ENCODE measurements around the gene ANO1. TPM values are rescaled to one million over a fixed set of nuclear protein-coding genes. Genes with fewer than 3 reads are reported as not detected.

ANO1 gene
- polyA plus RNA-seq, 3 donors = not detected

GRCh38 chr11:70175236-70175698 lies 97.2 kb downstream of the ANO1 start:
- no peak overlapping the region for H2AFZ ChIP-seq (ENCODE audit: insufficient read depth, low read depth, low read length, poor library complexity, severe bottlenecking)
- Mint-ChIP-seq H3K27ac (no peak overlapping the region), H3K9me3 (no peaks in the 10 kb centered on the region), H3K36me3 (no peaks in the 10 kb centered on the region), H3K4me3 (no peak overlapping the region), H3K4me1 (no peaks in the 10 kb centered on the region), H3K27me3 (ENCODE audit: low read depth in 3 of 3) (peaks cover 2 to 3% (median 2%) of the 10 kb centered on the region in 3 donors)
- no peak for DNase-seq
- WGBS (ENCODE audit: insufficient coverage) = 75% methylated on average over 14 of the region's 15 CpGs
- no peaks in the 10 kb centered on the region for H3K27me3 ChIP-seq (ENCODE audit: control insufficient read depth in 2 of 2, insufficient read depth in 2 of 2, low read length in 2 of 2)
- no peak overlapping the region for H3K9ac ChIP-seq (ENCODE audit: insufficient read depth, low read length, poor library complexity, severe bottlenecking)
- no peak for TF ChIP-seq CTCF (IDR thresholded peaks at IDR 0.05)
- H3K27ac ChIP-seq (ENCODE audit: low read depth in 1 of 2, low read length in 2 of 2) = no peak overlapping the region
- H3K79me2 ChIP-seq (ENCODE audit: insufficient read depth, low read length) = no peaks in the 10 kb centered on the region
- no peaks in the 10 kb centered on the region for H3K4me1 ChIP-seq (ENCODE audit: control insufficient read depth in 1 of 2, insufficient read depth in 2 of 2, low read length in 2 of 2)
- H3K9me3 ChIP-seq (replicated peaks in 1 of 2; ENCODE audit: control insufficient read depth in 1 of 2, insufficient read depth in 1 of 2, low read length in 2 of 2) = no peaks in the 10 kb centered on the region
- H4K20me1 ChIP-seq (ENCODE audit: insufficient read depth, low read length) = no peaks in the 10 kb centered on the region
- H3K4me3 ChIP-seq (replicated peaks in 1 of 3; ENCODE audit: low read depth in 2 of 3, low read length in 3 of 3) = no peak overlapping the region
- intact Hi-C loops (cut with micrococcal nuclease) = no loop called here
- H3K36me3 ChIP-seq (replicated peaks in 1 of 2; ENCODE audit: control insufficient read depth in 1 of 2, insufficient read depth in 2 of 2, low read length in 2 of 2) = no peaks in the 10 kb centered on the region
- no peak overlapping the region for H3K4me2 ChIP-seq (replicated peaks; ENCODE audit: extremely low read depth, low read length, poor library complexity, severe bottlenecking)

- no peaks in the 10 kb centered on the region for H3K4me1 ChIP-seq (ENCODE audit: control insufficient read depth in 1 of 2, insufficient read depth in 2 of 2, low read length in 2 of 2)
- no peaks in the 10 kb centered on the region for H4K20me1 ChIP-seq (ENCODE audit: insufficient read depth, low read length)
- no peak overlapping the region for H3K4me3 ChIP-seq (replicated peaks in 1 of 3; ENCODE audit: low read depth in 2 of 3, low read length in 3 of 3)
- no peaks in the 10 kb centered on the region for H3K4me1 Mint-ChIP-seq
- peaks cover 0 to 3% (median 2%) of the 10 kb centered on the region in 3 donors for H3K27me3 Mint-ChIP-seq (ENCODE audit: low read depth in 3 of 3)
- no peak overlapping the region for H3K27ac Mint-ChIP-seq
- H3K36me3 Mint-ChIP-seq = no peaks in the 10 kb centered on the region
- no peak overlapping the region for H3K4me2 ChIP-seq (replicated peaks; ENCODE audit: extremely low read depth, low read length, poor library complexity, severe bottlenecking)
- H3K27me3 ChIP-seq (ENCODE audit: control insufficient read depth in 2 of 2, insufficient read depth in 2 of 2, low read length in 2 of 2) = no peaks in the 10 kb centered on the region
- H3K9me3 Mint-ChIP-seq = no peaks in the 10 kb centered on the region
- H2AFZ ChIP-seq (ENCODE audit: insufficient read depth, low read depth, low read length, poor library complexity, severe bottlenecking) = no peak overlapping the region
- 89% methylated on average over 26 of the region's 39 CpGs for WGBS (ENCODE audit: insufficient coverage)
- peak; percentile 23 to 46 (median 34) for DNase-seq
- H3K9me3 ChIP-seq (replicated peaks in 1 of 2; ENCODE audit: control insufficient read depth in 1 of 2, insufficient read depth in 1 of 2, low read length in 2 of 2) = no peaks in the 10 kb centered on the region
- no peaks in the 10 kb centered on the region for H3K79me2 ChIP-seq (ENCODE audit: insufficient read depth, low read length)
- no peak overlapping the region for H3K27ac ChIP-seq (ENCODE audit: low read depth in 1 of 2, low read length in 2 of 2)
- peak; percentile 74 for TF ChIP-seq CTCF (IDR thresholded peaks at IDR 0.05)
- no peak overlapping the region for H3K4me3 Mint-ChIP-seq
- intact Hi-C loops (cut with micrococcal nuclease) = no loop called here
- H3K36me3 ChIP-seq (replicated peaks in 1 of 2; ENCODE audit: control insufficient read depth in 1 of 2, insufficient read depth in 2 of 2, low read length in 2 of 2) = no peaks in the 10 kb centered on the region
- no peak overlapping the region for H3K9ac ChIP-seq (ENCODE audit: insufficient read depth, low read length, poor library complexity, severe bottlenecking)
Observed at GRCh38 chr11:70176940-70177689, 99.0 kb downstream of the ANO1 start.
